Stimulated activated effector memory CD8-positive, alpha-beta T cell treated with anti-CD3 and anti-CD28 coated beads, Interleukin-12 subunit alpha, Interleukin-12 subunit beta, amount 100 ng/mL, for 72 hours (primary cell): ENCODE measurements around the gene ACR.

Experiments used
- ATAC-seq: fragments of 150-1000 bp; cut with Tn5 transposase; 2 replicates; pipeline ENCODE4 v1.10.0; 2021
- DNase-seq, 2 donors: peaks; one replicate each; pipeline ENCODE4 v3.0.0; 2021 to 2022; ENCODE audit warnings: low spot score in 2 of 2
- H3K27ac Mint-ChIP-seq: one replicate; pipeline ENCODE4 v1.8.0; 2022; ENCODE audit warnings: mild to moderate bottlenecking, mixed read lengths
- H3K36me3 Mint-ChIP-seq: one replicate; pipeline ENCODE4 v1.8.0; 2022; ENCODE audit warnings: mild to moderate bottlenecking, mixed read lengths
- H3K4me1 Mint-ChIP-seq: one replicate; pipeline ENCODE4 v1.8.0; 2022; ENCODE audit warnings: mixed read lengths
- H3K4me3 Mint-ChIP-seq: one replicate; pipeline ENCODE4 v1.8.0; 2022; ENCODE audit warnings: mild to moderate bottlenecking, mixed read lengths
- H3K9me3 Mint-ChIP-seq: one replicate; pipeline ENCODE4 v1.8.0; 2022; ENCODE audit warnings: mixed read lengths

The ACR gene

DNA sequence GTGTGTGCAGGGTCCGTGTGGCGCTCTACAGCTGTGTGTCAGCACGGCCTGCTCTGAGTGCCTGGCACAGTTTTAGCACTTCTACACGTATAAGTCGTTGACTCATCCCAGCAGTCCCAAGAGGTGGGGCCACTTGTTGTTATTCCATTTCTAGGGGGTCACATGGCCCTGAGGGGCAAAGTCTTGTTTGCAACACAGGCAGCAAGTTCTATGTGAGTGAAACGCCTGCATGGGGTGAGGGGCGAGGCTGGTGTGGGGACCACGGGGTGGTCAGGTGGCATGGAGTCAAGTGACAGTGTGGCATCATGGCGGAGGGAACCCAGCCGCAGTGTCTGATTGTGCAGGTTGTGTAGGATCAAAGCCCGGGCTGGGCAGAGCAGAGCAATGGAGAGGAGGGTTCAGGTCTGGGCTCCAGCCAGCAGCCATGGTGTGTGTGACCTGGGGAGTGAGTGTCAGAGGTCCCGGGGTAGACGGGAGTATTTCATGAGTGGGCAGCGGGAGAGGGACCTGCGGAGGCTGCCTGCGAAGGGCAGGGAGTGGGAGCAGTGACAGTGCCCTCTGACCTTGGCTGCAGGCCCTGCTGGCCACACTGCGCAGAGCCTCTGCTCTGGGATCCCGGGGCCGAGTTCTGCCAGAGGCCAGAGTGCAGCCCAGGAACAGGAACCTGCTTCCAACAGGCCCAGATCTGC, 37.5 kb upstream of the ACR start:
- H3K4me3 Mint-ChIP-seq = no peak overlapping the region
- DNase-seq (no peak), ATAC-seq (no peak)
- no peaks in the 10 kb centered on the region for H3K36me3 Mint-ChIP-seq
- peaks cover 19% of the 10 kb centered on the region for H3K4me1 Mint-ChIP-seq
- no peak overlapping the region for H3K27ac Mint-ChIP-seq
- H3K9me3 Mint-ChIP-seq = no peaks in the 10 kb centered on the region

DNA sequence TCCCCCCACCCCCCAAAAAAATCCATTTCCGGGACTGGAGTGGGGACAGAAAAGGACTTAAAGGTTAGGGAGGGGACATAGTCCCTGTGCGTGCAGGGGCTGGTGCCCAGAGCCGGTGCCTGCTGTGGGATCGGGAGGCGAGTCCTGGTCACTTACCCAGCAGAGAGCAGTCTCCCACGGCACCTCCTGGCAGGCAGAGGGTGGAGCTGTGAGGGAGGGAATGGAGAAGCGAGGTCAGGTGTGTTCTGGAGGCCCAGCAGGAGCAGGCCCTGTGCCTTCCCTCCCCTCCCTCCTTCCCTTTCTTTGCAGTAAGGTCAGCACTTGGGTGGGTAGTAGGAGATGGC, 37.0 kb upstream of the ACR start:
- no peaks in the 10 kb centered on the region for H3K36me3 Mint-ChIP-seq
- DNase-seq (no peak), ATAC-seq (no peak)
- no peak overlapping the region for H3K4me3 Mint-ChIP-seq
- peaks cover 19% of the 10 kb centered on the region for H3K4me1 Mint-ChIP-seq
- no peaks in the 10 kb centered on the region for H3K9me3 Mint-ChIP-seq
- H3K27ac Mint-ChIP-seq = no peak overlapping the region

DNA sequence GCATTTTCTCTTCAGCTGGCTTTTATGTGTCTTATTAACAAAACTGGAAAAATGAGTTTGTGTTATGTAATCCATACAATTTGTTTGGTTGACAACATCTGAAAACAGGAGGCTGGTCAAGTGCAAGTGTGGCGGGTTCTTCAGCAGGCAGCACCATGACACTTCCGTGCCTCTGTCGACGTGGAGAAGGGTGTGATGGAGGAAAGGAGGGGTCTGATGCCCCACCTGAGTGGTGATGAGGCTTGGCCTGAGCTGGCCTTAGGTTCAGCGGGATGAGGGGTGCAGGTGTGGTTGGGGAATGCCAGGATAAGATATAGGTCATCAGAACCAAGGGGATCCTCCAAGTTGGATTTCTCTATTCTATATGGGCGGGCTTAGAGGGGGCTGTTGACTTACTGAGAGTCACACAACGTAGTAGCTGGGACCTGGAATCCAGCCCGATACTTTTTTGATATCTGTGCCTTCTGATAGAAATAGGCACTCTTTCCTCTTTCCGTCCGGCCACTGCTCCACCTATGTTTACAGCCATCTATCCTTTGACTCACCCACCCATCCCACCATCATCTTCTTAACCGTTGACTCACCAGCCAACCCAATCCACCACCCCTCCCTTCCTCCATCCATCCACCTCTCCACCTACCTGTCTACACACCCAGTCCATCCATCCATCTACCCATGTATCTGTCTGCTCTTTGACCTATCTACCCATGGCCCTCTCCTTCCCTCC, 36.4 kb upstream of the ACR start:
- H3K36me3 Mint-ChIP-seq = no peaks in the 10 kb centered on the region

DNA sequence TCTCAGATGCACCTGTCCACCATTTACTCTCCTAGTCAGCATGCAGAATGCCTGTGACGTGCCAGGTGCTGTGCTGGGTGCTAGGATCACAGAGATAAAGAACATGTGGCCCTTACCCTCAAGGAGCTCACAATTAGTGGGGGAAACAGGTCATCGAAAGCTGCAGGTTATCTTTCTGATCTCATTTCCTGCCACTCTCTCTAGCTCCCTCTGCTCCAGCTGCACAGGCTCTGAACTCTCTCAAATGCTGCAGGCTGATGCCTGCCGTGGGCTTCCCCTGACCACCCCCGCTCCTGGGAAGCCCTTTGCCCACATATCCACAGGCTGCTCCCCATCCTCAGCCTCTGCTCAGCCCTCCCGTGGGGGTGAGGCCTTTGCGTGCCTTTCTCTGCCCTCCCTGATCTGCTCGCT, 35.7 kb upstream of the ACR start:
- Mint-ChIP-seq H3K4me1 (peaks cover 19% of the 10 kb centered on the region), H3K27ac (no peak overlapping the region), H3K9me3 (no peaks in the 10 kb centered on the region), H3K4me3 (no peak overlapping the region), H3K36me3 (no peaks in the 10 kb centered on the region)
- ATAC-seq (peak; percentile 42), DNase-seq (no peak)

More for the DNA sequence above, 36.4 kb upstream of the ACR start:
- no peak for DNase-seq
- no peak overlapping the region for H3K27ac Mint-ChIP-seq
- ATAC-seq = no peak
- no peaks in the 10 kb centered on the region for H3K9me3 Mint-ChIP-seq
- no peak overlapping the region for H3K4me3 Mint-ChIP-seq
- H3K4me1 Mint-ChIP-seq = peaks cover 19% of the 10 kb centered on the region

DNA sequence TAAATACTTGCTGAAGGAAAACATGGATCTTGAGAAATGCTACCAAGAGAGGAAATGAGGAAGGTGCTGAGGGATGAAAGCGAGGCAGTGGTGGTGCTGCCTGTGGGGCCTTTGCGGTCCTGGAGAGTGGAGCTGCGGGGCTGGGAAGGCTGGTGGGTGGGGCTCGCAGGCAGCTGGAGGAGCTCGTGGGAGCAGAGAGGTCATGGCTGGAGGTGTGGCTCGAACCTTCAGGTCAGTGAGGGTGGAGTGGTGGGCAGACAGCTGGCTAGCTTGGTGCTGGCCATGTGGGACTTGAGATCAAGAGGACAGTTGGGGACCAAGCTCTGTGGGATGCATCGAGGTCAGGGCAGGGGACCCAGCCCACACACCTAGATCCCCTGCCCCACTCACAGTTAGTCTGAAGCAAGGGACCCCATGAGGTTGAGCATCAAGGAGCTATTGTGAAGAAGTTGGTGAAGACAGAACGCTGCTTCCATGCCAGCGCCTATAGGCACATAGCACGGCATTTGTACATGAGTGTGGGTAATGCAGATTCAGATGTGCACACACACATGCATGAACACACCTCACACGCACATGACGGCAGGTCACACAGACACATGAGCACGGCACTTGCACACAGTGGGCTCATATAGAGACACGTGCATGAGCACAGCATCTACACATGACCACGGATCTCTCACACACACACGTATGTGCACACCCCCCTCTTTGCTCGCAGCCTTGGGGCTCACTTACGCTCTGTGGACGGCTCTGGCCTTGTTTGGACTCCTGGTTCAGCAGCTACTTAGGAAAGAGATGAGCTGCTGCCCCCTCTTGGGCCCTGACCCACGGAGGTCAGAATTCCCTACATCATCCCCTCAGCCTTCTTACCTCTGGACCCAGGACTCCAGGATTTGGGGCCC, 34.9 kb upstream of the ACR start:
- H3K36me3 Mint-ChIP-seq = no peaks in the 10 kb centered on the region
- no peak overlapping the region for H3K4me3 Mint-ChIP-seq

DNA sequence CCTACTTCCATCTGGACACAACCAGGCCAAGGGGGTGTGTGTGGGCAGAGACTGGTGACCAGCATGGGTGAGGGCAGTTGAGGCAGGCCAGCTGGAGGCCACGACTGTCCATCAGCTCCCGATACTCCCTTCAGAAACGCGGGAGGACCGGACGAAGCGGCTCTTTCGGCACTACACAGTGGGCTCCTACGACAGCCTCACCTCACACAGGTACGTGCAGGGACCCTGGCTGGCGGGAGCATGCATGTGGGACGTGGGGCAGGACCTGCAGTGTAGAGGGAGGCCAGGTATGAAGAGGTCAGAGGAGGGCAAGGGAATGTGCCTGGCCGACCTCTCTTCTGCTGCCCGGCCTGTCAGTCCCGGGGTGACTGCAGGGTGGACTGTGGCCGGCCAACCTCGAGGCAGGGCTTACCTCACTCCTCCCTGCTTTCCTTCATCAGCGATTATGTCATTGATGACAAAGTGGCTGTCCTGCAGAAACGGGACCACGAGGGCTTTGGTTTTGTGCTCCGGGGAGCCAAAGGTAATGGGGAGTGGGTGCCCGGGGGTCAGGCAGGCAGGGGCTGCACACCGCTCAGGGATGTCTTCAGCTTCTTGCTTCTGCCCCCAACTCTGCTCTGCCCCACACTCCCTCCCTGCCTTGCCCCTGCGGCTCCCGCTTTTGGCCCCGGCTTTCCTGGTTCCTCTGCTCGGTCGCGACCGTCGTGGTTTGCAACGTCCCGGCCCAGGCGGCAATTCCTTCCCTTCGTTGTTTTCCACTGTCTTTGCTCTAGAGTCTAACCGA, 34.1 kb upstream of the ACR start:
- peaks cover 19% of the 10 kb centered on the region for H3K4me1 Mint-ChIP-seq
- H3K4me3 Mint-ChIP-seq = no peak overlapping the region
- DNase-seq (no peak), ATAC-seq (no peak)
- H3K36me3 Mint-ChIP-seq = no peaks in the 10 kb centered on the region
- no peak overlapping the region for H3K27ac Mint-ChIP-seq
- H3K9me3 Mint-ChIP-seq = no peaks in the 10 kb centered on the region

More for the DNA sequence above, 34.9 kb upstream of the ACR start:
- H3K4me1 Mint-ChIP-seq = peaks cover 19% of the 10 kb centered on the region
- H3K27ac Mint-ChIP-seq = no peak overlapping the region
- DNase-seq = no peak
- H3K9me3 Mint-ChIP-seq = no peaks in the 10 kb centered on the region
- no peak for ATAC-seq

DNA sequence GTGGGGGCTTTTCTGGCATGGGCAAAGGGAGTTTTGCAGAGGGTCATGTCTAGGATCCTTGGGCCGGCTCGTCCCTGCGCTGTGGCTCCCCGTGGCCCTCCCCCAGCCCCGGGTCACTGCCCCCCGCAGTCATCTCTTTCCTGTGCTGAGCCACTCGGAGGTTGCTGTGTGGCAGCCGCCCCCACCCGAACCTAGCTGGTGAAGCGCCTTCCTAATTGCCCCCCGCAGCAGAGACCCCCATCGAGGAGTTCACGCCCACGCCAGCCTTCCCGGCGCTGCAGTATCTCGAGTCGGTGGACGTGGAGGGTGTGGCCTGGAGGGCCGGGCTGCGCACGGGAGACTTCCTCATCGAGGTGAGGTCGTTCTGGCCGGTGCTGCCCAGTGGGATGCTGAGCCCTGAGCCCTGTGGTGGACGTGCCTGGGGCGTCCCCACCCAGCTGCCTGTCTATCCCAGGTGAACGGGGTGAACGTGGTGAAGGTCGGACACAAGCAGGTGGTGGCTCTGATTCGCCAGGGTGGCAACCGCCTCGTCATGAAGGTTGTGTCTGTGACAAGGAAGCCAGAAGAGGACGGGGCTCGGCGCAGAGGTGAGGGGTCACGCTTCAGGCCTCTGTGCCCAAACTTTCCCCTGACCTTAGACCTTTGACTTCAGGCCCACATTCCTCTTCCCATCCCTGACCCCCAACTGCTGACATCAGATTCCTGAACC, 33.3 kb upstream of the ACR start:
- ATAC-seq = no peak
- H3K4me3 Mint-ChIP-seq = no peak overlapping the region
- no peak for DNase-seq
- no peaks in the 10 kb centered on the region for H3K36me3 Mint-ChIP-seq
- H3K9me3 Mint-ChIP-seq = no peaks in the 10 kb centered on the region
- peaks cover 19% of the 10 kb centered on the region for H3K4me1 Mint-ChIP-seq
- no peak overlapping the region for H3K27ac Mint-ChIP-seq

DNA sequence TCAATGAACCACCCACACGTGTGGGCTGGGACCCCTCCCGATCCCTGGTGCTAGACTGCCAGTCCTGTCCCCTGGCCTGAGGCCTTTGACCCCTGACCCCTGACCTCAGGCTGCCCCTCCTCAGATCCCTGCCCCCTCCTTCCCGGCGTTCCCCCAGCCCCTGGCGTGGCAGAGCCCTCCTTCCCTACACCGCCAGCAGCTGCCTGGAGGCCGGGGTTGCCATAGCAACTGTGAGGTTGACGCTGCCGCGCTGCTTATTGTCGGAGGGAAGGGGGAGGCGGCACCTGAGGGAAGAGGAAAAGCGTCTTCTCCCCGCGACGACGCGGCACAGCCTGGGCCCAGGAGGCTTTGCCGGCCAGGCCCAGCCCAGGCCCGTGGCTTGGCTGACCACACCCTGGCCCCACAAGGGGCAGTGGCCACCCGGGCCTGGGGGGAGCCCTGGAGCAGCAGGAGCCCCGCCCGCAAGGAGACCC, 32.7 kb upstream of the ACR start:
- Mint-ChIP-seq H3K27ac (no peak overlapping the region), H3K36me3 (no peaks in the 10 kb centered on the region), H3K4me3 (no peak overlapping the region), H3K9me3 (no peaks in the 10 kb centered on the region), H3K4me1 (peaks cover 18% of the 10 kb centered on the region)
- ATAC-seq = no peak
- no peak for DNase-seq

DNA sequence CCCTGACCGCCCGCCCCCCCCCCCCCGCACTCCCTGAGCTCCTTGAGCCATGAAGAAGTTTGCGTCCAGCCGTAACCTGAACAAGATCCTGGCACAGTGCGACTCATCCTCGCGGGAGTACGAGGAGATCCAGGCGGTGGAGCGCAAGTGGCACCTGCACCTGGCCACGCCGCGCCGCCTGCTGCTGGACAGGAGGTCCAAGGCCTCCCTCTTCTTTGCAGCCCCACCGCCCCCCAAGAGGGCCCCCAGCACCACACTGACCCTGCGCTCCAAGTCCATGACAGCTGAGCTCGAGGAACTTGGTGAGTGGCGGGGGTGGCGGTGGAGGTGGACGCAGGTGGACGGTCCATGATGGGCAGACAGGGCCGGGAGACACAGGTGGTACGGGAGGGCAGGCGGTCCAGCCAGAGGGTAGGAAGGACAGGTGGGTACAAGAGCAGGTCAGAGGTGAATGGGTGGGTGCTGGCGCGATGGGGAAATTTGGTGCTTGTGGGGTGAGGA, 32.1 kb upstream of the ACR start:
- DNase-seq (no peak), ATAC-seq (no peak)
- H3K27ac Mint-ChIP-seq = no peak overlapping the region
- no peak overlapping the region for H3K4me3 Mint-ChIP-seq
- H3K9me3 Mint-ChIP-seq = no peaks in the 10 kb centered on the region
- peaks cover 16% of the 10 kb centered on the region for H3K4me1 Mint-ChIP-seq
- H3K36me3 Mint-ChIP-seq = no peaks in the 10 kb centered on the region

DNA sequence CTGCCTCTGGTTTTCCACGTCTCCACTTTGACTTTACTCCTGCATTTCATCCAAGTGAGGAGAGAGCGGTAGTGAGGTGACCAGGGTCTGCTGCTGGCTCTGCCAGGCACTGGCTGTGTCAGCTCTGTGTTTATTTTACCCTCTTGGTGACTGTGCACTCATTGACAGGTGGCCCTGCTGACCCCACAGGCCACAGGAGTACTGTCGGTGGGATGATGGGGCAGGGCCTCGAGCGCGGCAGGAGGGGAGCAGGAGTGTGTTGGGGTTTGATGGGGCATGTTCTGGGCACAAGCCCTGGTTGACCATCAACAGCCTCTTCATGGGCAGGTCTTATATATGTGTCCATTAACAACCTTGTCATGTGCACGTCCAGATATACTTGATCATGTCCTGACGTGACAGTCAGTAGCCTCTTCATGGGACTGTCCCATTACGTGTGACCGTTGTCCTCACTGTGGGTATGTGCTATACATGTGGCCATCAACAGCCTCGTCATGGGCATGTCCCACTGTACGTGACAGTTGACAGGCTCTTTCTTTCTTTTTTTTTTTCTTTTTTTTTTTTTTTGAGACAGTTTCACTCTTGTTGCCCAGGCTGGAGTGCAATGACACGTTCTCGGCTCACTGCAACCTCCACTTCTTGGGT, 31.4 kb upstream of the ACR start:
- DNase-seq (no peak), ATAC-seq (no peak)
- no peak overlapping the region for H3K27ac Mint-ChIP-seq
- H3K9me3 Mint-ChIP-seq = no peaks in the 10 kb centered on the region
- H3K4me3 Mint-ChIP-seq = no peak overlapping the region
- H3K4me1 Mint-ChIP-seq = peaks cover 18% of the 10 kb centered on the region
- no peaks in the 10 kb centered on the region for H3K36me3 Mint-ChIP-seq

DNA sequence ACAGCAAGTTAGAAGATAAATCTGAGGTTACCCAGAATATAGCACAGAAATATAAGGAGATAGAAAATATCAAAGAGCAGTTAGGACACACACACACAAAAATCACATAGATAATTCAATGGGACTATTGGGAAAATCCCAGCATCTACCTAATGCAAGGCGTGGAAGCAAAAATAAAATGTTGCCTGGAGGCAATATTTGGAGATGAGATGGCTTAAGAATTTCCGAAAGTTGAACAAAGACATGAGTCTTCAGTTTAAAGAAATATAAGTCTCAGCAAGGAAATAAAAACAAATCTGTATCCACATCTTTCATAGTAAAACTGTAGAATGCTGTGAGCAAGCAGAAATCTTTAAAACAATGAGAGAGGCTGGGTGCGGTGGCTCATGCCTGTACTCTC, 29.5 kb upstream of the ACR start:
- no peaks in the 10 kb centered on the region for H3K36me3 Mint-ChIP-seq
- H3K9me3 Mint-ChIP-seq = no peaks in the 10 kb centered on the region
- H3K4me1 Mint-ChIP-seq = peaks cover 5% of the 10 kb centered on the region
- no peak overlapping the region for H3K4me3 Mint-ChIP-seq
- H3K27ac Mint-ChIP-seq = no peak overlapping the region
- ATAC-seq (no peak), DNase-seq (no peak)

DNA sequence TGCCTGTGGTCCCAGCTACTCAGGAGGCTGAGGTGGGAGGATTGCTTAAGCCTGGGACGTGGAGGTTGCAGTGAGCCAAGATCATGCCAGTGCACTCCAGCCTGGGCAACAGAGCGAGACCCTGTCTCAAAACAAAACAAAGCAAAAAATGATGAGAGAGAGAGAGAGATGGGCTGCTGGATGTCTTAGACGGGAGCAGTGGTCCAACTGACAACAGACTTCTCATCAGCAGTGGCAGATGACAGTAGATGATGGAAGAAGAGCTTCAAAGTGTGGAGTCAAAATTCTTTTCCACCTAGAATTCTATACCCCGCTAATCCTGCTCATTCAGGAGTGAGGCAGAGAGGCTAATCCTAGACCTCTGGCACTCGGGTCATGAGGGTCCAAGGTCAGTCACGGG, 29.0 kb upstream of the ACR start:
- DNase-seq (no peak), ATAC-seq (no peak)
- Mint-ChIP-seq H3K9me3 (no peaks in the 10 kb centered on the region), H3K27ac (no peak overlapping the region), H3K4me3 (no peak overlapping the region), H3K4me1 (peaks cover 5% of the 10 kb centered on the region), H3K36me3 (no peaks in the 10 kb centered on the region)

DNA sequence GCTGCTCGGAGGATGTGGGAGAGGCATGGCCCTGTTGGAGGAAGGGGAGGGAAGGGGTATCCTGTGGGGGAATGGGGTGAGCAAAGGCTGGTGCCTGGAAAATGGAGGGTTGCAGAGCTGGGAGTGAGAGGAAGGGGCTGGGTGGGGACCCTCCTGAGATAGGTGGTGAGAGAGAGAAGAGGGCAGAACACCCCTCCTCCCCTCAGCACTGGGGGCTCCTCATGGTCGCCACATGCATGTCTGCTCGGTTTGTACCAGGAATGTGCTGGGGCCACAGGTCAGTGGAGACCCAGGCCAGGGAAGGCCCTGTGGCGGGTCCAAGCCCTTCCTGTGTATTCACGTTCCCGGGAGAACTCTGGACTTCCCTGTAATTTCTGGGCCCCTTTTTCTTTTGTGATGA, 27.8 kb upstream of the ACR start:
- ATAC-seq (no peak), DNase-seq (no peak)
- H3K27ac Mint-ChIP-seq = no peak overlapping the region
- H3K36me3 Mint-ChIP-seq = no peaks in the 10 kb centered on the region
- H3K9me3 Mint-ChIP-seq = no peaks in the 10 kb centered on the region
- H3K4me1 Mint-ChIP-seq = peaks cover 5% of the 10 kb centered on the region
- no peak overlapping the region for H3K4me3 Mint-ChIP-seq

DNA sequence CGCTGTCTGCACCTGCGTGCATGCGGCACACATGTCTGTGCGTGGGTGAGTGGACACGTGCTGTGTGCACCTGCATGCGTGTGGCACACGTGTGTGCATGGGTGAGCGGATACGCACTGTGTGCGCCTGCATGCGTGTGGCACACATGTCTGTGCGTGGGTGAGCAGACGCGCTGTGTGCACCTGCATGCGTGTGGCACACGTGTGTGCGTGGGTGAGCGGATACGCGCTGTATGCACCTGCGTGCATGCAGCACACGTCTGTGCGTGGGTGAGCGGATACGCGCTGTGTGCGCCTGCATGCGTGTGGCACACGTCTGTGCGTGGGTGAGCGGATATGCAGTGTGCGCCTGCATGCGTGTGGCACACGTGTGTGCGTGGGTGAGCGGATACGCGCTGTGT, 27.1 kb upstream of the ACR start:
- DNase-seq (no peak), ATAC-seq (no peak)
- no peaks in the 10 kb centered on the region for H3K36me3 Mint-ChIP-seq
- no peak overlapping the region for H3K27ac Mint-ChIP-seq
- H3K4me3 Mint-ChIP-seq = no peak overlapping the region
- peaks cover 5% of the 10 kb centered on the region for H3K4me1 Mint-ChIP-seq
- no peaks in the 10 kb centered on the region for H3K9me3 Mint-ChIP-seq
